K562 (cell line): ENCODE measurements around the gene CCNJL. TPM values are rescaled to one million over a fixed set of nuclear protein-coding genes. Genes with fewer than 3 reads are reported as not detected.

Source experiments
- ATAC-seq: fragments of 200-7000 bp; cut with Tn5 transposase; 3 replicates; pipeline ENCODE4 v1.9.1; 2020; ENCODE audit warnings: moderate library complexity
- BruUV-seq: library from RNA; stranded (reverse); fragments of 400-500 nt; replicated peaks from 2 replicates; lab custom pipeline; 2021; lab: Mats Ljungman, UMichigan
- CTCF ChIA-PET: fragments of 300-600 bp; formaldehyde crosslinking; extraction: SDS; loops from one replicate; lab custom pipeline; 2021; ENCODE audit warnings: low intra/inter-chr PET ratio; lab: Yijun Ruan, JAX
- POLR2A ChIA-PET: fragments of 300-600, 350-650 bp; sonication (Branson Sonifier 250); formaldehyde crosslinking; extraction: SDS; loops from one replicate; lab custom pipeline; 2021; ENCODE audit warnings: antibody characterized with exemption, inconsistent platforms; lab: Yijun Ruan, JAX
- DNase-seq, 4 experiments: peaks; one replicate each; pipeline versions ENCODE4 v3.0.0 to v3.0.0-alpha.2; 2011 to 2018; ENCODE audit warnings: low spot score in 3 of 4, mixed read lengths in 3 of 4; ENCODE audit errors: extremely low read depth in 1 of 4
- FAIRE-seq: peaks from 2 replicates; lab custom pipeline; 2011; peaks lifted over from hg19 to GRCh38; lab: Jason Lieb, UNC
- H2AFZ ChIP-seq: 2 replicates; pipeline ENCODE4 v1.6.0; 2011; ENCODE audit warnings: low read depth, low read length, control low read depth, inconsistent platforms
- H3K27ac ChIP-seq: fragments of 200-600 bp; 3 replicates; pipeline ENCODE4 v1.8.0; 2011; ENCODE audit warnings: low read depth, mild to moderate bottlenecking, control low read depth, inconsistent platforms, low read length, moderate library complexity, mixed read lengths; ENCODE audit errors: extremely low read depth
- H3K27me3 ChIP-seq, 2 experiments: fragments of 300-600 bp in 1 of 2; 2 replicates in 1 of 2; 3 replicates in 1 of 2; pipeline versions ENCODE4 v1.6.0 to v1.8.0; 2011; ENCODE audit warnings: inconsistent platforms in 2 of 2, low read length in 2 of 2, mild to moderate bottlenecking in 1 of 2, mixed read lengths in 1 of 2, moderate library complexity in 1 of 2; ENCODE audit not compliant: control insufficient read depth in 2 of 2, insufficient read depth in 2 of 2
- H3K36me3 ChIP-seq: fragments of 300-600 bp; 3 replicates; pipeline ENCODE4 v1.8.0; 2011; ENCODE audit warnings: mild to moderate bottlenecking, low read length, inconsistent platforms; ENCODE audit not compliant: control insufficient read depth, insufficient read depth
- H3K4me1 ChIP-seq, 2 experiments: fragments of 200-600 bp in 1 of 2; replicated peaks in 1 of 2; 2 replicates in 1 of 2; 3 replicates in 1 of 2; pipeline versions ENCODE4 v1.5.1 to v1.8.0; 2011; ENCODE audit warnings: inconsistent platforms in 2 of 2, low read length in 2 of 2, mild to moderate bottlenecking in 1 of 2, mixed read lengths in 1 of 2, moderate library complexity in 1 of 2; ENCODE audit not compliant: control insufficient read depth in 2 of 2, insufficient read depth in 2 of 2
- H3K4me2 ChIP-seq: 2 replicates; pipeline ENCODE4 v1.6.1; 2011; ENCODE audit warnings: low read length, control low read depth, inconsistent platforms, mixed read lengths; ENCODE audit not compliant: insufficient read depth
- H3K4me3 ChIP-seq: fragments of 200-600 bp; sonication (generic), shearing (Covaris generic); 2 replicates; pipeline ENCODE4 v1.5.1; 2016; ENCODE audit warnings: control low read depth, inconsistent platforms
- H3K79me2 ChIP-seq: fragments of 200-600 bp; 3 replicates; pipeline ENCODE4 v1.8.0; 2011; ENCODE audit warnings: low read length, inconsistent platforms; ENCODE audit not compliant: control insufficient read depth, insufficient read depth
- H3K9ac ChIP-seq, 2 experiments: 2 replicates each; pipeline versions ENCODE4 v1.6.0 to v1.6.1; 2011; ENCODE audit warnings: low read depth in 2 of 2, low read length in 2 of 2, control low read depth in 1 of 2, inconsistent platforms in 1 of 2, mild to moderate bottlenecking in 1 of 2, mixed read lengths in 1 of 2; ENCODE audit not compliant: insufficient read depth in 1 of 2
- H3K9me1 ChIP-seq: one replicate; pipeline ENCODE4 v1.6.0; 2011; ENCODE audit warnings: inconsistent platforms, mild to moderate bottlenecking, low read length, moderate library complexity; ENCODE audit not compliant: control insufficient read depth, insufficient read depth
- H3K9me3 ChIP-seq: replicated peaks from 2 replicates; pipeline ENCODE4 v1.5.1; 2011; ENCODE audit warnings: low read depth, low read length, inconsistent platforms; ENCODE audit not compliant: control insufficient read depth, insufficient read depth
- H4K20me1 ChIP-seq: replicated peaks from 2 replicates; pipeline ENCODE4 v1.6.1; 2011; ENCODE audit warnings: low read length, inconsistent platforms, mixed read lengths; ENCODE audit not compliant: control insufficient read depth, insufficient read depth
- BRD9 ChIP-seq: fragments of 450-650 bp; IDR thresholded peaks from 2 replicates; pipeline ENCODE4 v1.6.1; 2018; ENCODE audit warnings: low read depth; ENCODE audit not compliant: partially characterized antibody
- CBX2 ChIP-seq: fragments of 200-600 bp; sonication (generic); IDR thresholded peaks from one replicate; pipeline ENCODE4 v1.6.1; 2012; ENCODE audit warnings: mild to moderate bottlenecking, low read length, inconsistent platforms; ENCODE audit not compliant: insufficient read depth, poor library complexity, severe bottlenecking
- CREB1 ChIP-seq, 2 experiments: sonication (generic) in 1 of 2; formaldehyde crosslinking in 1 of 2; IDR thresholded peaks; 2 replicates each; pipeline versions ENCODE4 v1.6.1 to v1.8.0; 2012 to 2022; ENCODE audit warnings: inconsistent platforms in 1 of 2, mild to moderate bottlenecking in 1 of 2, missing genetic modification reagents in 1 of 2, moderate library complexity in 1 of 2
- PHB2 ChIP-seq: fragments of 450-650 bp; IDR thresholded peaks from 2 replicates; pipeline ENCODE4 v1.6.1; 2017; ENCODE audit warnings: low read depth
- POLR2G ChIP-seq: fragments of 200-400 bp; formaldehyde crosslinking; IDR thresholded peaks from 2 replicates; pipeline ENCODE4 v1.6.1; 2017; ENCODE audit warnings: low read depth, mild to moderate bottlenecking, antibody characterized with exemption, low read length, moderate library complexity
- SRSF7 ChIP-seq: fragments of 200-400 bp; formaldehyde crosslinking; optimal IDR thresholded peaks from 2 replicates; pipeline ENCODE3; 2017; ENCODE audit warnings: mild to moderate bottlenecking, low read depth, low read length
- ZNF174 ChIP-seq: fragments of 250-450 bp; sonication (Bioruptor Pico); IDR thresholded peaks from 2 replicates; pipeline ENCODE4 v1.4.0; 2020; ENCODE audit warnings: mild to moderate bottlenecking
- ZNF347 ChIP-seq: fragments of 450-650 bp; formaldehyde crosslinking; IDR thresholded peaks from 2 replicates; pipeline ENCODE4 v1.4.0; 2020; ENCODE audit warnings: low read depth, mild to moderate bottlenecking, moderate library complexity
- ZNF354B ChIP-seq: fragments of 250-450 bp; sonication (Bioruptor Pico); IDR thresholded peaks from 2 replicates; pipeline ENCODE4 v1.4.0; 2020
- ZZZ3 ChIP-seq: fragments of 450-650 bp; IDR thresholded peaks from 2 replicates; pipeline ENCODE4 v1.6.1; 2016; ENCODE audit warnings: antibody characterized with exemption, mild to moderate bottlenecking, moderate library complexity
- WGBS: fragments of 100-300 bp; shearing (Covaris generic); methylation state at CpG from one replicate; pipeline ENCODE4 v1.1.6; 2016; ENCODE audit warnings: low coverage, mixed read lengths; ENCODE audit not compliant: insufficient coverage; ENCODE audit errors: missing lambda C conversion rate; 5-methylcytosine and 5-hydroxymethylcytosine counted together
- in situ Hi-C: fragments of 300-500 bp; cut with MboI; formaldehyde crosslinking; loops from 4 replicates; pipeline ENCODE4 v1.15.0; 2018; ENCODE audit warnings: inconsistent platforms, mixed read lengths
- intact Hi-C: fragments of 100-400 bp; cut with micrococcal nuclease; formaldehyde crosslinking; loops from 2 replicates; pipeline ENCODE4 v1.14.2; 2022
- polyA plus RNA-seq, 8 experiments: library from polyadenylated mRNA; depleted of rRNA in 4 of 8; stranded (reverse) in 5 of 8; unstranded in 3 of 8; fragments of >200 nt; fragmentation: Nextera tagmentation in 2 of 8; fragmentation: Illumina TruSeq in 1 of 8; extraction: Ambion mirVana in 2 of 8; extraction: Trizol in 1 of 8; gene quantifications; 2 replicates each; pipeline versions ENCODE4 v1.2.1 to v1.2.3, GENCODE V29; 2011 to 2014; ENCODE audit warnings: inconsistent platforms in 1 of 8, missing spikeins in 1 of 8
- total RNA-seq, 7 experiments: library from RNA; depleted of rRNA in 6 of 7; stranded (reverse); fragments of >200 nt in 6 of 7; fragmentation: Illumina TruSeq in 2 of 7; extraction: Trizol in 2 of 7; gene quantifications; 2 replicates each; pipeline versions ENCODE4 v1.2.1 to v1.2.3, GENCODE V29; 2011 to 2021; ENCODE audit warnings: low replicate concordance in 1 of 7

The CCNJL gene
- total and polyA plus RNA-seq, 9 of the 15 experiments (the other 6 are each of a cell fraction or from before 2014, with no cell fraction given): 0.04 TPM; not detected in 8

GRCh38 chr5:160293386-160293785, 19.0 kb downstream of the CCNJL start:
- in situ Hi-C loops (no loop called here), intact Hi-C loops (no loop called here)
- 40% methylated on average over 10 of the region's 10 CpGs for WGBS
- no peak overlapping the region for H3K9ac ChIP-seq
- no peaks in the 10 kb centered on the region for H3K79me2 ChIP-seq
- H4K20me1 ChIP-seq: no peaks in the 10 kb centered on the region
- DNase-seq (no peak), FAIRE-seq (no peak), ATAC-seq (no peak)
- no peak overlapping the region for H3K4me3 ChIP-seq
- no peaks in the 10 kb centered on the region for H3K9me1 ChIP-seq
- TF ChIP-seq ZNF347 (CRISPR knock-in tag): no peak
- no peak for TF ChIP-seq CREB1 (IDR thresholded peaks at IDR 0.05)
- TF ChIP-seq CREB1 (CRISPR knock-in tag; IDR thresholded peaks at IDR 0.05): no peak
- no peak for TF ChIP-seq ZZZ3
- TF ChIP-seq POLR2G: no peak
- no peak for TF ChIP-seq ZNF354B (CRISPR knock-in tag)
- ChIA-PET CTCF (no interaction called here), POLR2A (no interaction called here)
- no peaks in the 10 kb centered on the region for H3K36me3 ChIP-seq
- peaks cover 67 to 77% of the 10 kb centered on the region in 2 experiments for H3K27me3 ChIP-seq
- no peak overlapping the region for H3K27ac ChIP-seq
- no TSS peak for BruUV-seq
- no peak overlapping the region for H3K4me2 ChIP-seq
- H2AFZ ChIP-seq: no peak overlapping the region
- H3K9me3 ChIP-seq: no peaks in the 10 kb centered on the region
- no peaks in the 10 kb centered on the region; a peak in 1 of 5 replicates for H3K4me1 ChIP-seq

GRCh38 chr5:160291467-160291866, 20.9 kb downstream of the CCNJL start:
- ATAC-seq: no peak
- Histone ChIP-seq H3K27me3 (peaks cover 59 to 70% of the 10 kb centered on the region in 2 experiments), H3K9me1 (no peaks in the 10 kb centered on the region), H3K79me2 (no peaks in the 10 kb centered on the region), H4K20me1 (no peaks in the 10 kb centered on the region), H3K4me1 (peaks cover 0 to 4% of the 10 kb centered on the region in 2 experiments; a peak in 1 of 5 replicates), H3K9ac (no peak overlapping the region), H3K9me3 (no peaks in the 10 kb centered on the region), H3K4me3 (no peak overlapping the region), H3K27ac (no peak overlapping the region), H3K4me2 (no peak overlapping the region), H2AFZ (no peak overlapping the region), H3K36me3 (no peaks in the 10 kb centered on the region)
- CTCF ChIA-PET: no interaction called here
- POLR2A ChIA-PET: interaction anchor here (0.7 kb wide), 3 partner anchors 9 to 43 kb away, joined by 3 to 4 read pairs (median 4); no protein-coding TSS in a partner anchor
- in situ Hi-C loops (no loop called here), intact Hi-C loops (no loop called here)
- FAIRE-seq: no peak
- no peak for TF ChIP-seq ZNF174 (CRISPR knock-in tag)
- TF ChIP-seq PHB2: no peak
- no peak for TF ChIP-seq BRD9
- no peak for TF ChIP-seq SRSF7
- TF ChIP-seq CBX2: no peak
- BruUV-seq: no TSS peak
- DNase-seq: no peak
- WGBS: 1% methylated on average over 8 of the region's 8 CpGs
